Endothelial cell (in vitro differentiated cells): ENCODE measurements around the gene TENM4. TPM values are rescaled to one million over a fixed set of nuclear protein-coding genes. Genes with fewer than 3 reads are reported as not detected.

Source experiments
- DNase-seq: peaks from one replicate; pipeline ENCODE4 v3.0.0; 2021; ENCODE audit warnings: low spot score
- H3K27ac Mint-ChIP-seq: one replicate; pipeline ENCODE4 v1.8.0; 2021; ENCODE audit warnings: mixed read lengths, inconsistent platforms; ENCODE audit not compliant: unreplicated experiment
- H3K27me3 Mint-ChIP-seq: one replicate; pipeline ENCODE4 v1.8.0; 2021; ENCODE audit warnings: mild to moderate bottlenecking, moderate library complexity, mixed read lengths, inconsistent platforms; ENCODE audit not compliant: unreplicated experiment
- H3K36me3 Mint-ChIP-seq: one replicate; pipeline ENCODE4 v1.8.0; 2021; ENCODE audit warnings: mild to moderate bottlenecking, low read depth, mixed read lengths, inconsistent platforms; ENCODE audit not compliant: unreplicated experiment
- H3K4me1 Mint-ChIP-seq: one replicate; pipeline ENCODE4 v1.8.0; 2021; ENCODE audit warnings: mild to moderate bottlenecking, mixed read lengths, inconsistent platforms; ENCODE audit not compliant: unreplicated experiment
- H3K4me3 Mint-ChIP-seq: one replicate; pipeline ENCODE4 v1.8.0; 2021; ENCODE audit warnings: mild to moderate bottlenecking, mixed read lengths, inconsistent platforms; ENCODE audit not compliant: unreplicated experiment
- H3K9me3 Mint-ChIP-seq: one replicate; pipeline ENCODE4 v1.8.0; 2021; ENCODE audit warnings: mixed read lengths, inconsistent platforms; ENCODE audit not compliant: unreplicated experiment
- total RNA-seq: library from RNA; stranded (reverse); fragmentation: NEBNext Ultra II Directional; extraction: Animal tissue kit (Norgen Biotek cat#: 25700); gene quantifications from one replicate; pipeline ENCODE4 v1.2.1, GENCODE V29; 2021; ENCODE audit not compliant: unreplicated experiment
- TF ChIP-seq, protein P1 (sequence below): fragments of 200-600 bp; sonication (generic); IDR thresholded peaks from one replicate; pipeline ENCODE4 v1.5.0; 2021; ENCODE audit warnings: antibody characterized with exemption; ENCODE audit not compliant: unreplicated experiment

The TENM4 gene
- total RNA-seq, 1 donor from 2014 or later = 1.8 TPM

DNA sequence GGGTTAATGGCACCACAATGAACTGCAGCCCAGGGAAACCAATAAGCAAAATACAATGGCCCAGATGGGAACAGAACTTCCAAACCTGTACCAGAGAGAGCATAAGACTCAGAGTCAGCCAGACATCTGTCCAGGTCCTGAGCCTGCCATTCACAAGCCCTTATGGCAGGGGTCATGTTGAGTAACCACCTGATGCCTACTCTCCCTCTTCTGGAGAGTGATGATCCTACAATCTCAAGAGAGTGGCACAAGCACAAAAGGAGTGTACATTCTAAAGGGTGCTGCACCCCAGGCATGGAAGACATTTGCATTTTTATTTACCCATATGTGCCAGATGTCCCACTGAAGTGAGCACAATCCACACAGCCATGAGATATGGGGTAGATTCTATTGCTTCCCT is 10.6 kb downstream of the TENM4 start:
- H3K4me1 Mint-ChIP-seq = no peaks in the 10 kb centered on the region
- no peaks in the 10 kb centered on the region for H3K9me3 Mint-ChIP-seq
- H3K36me3 Mint-ChIP-seq = no peaks in the 10 kb centered on the region
- H3K4me3 Mint-ChIP-seq = no peak overlapping the region
- H3K27ac Mint-ChIP-seq = no peak overlapping the region
- no peaks in the 10 kb centered on the region for H3K27me3 Mint-ChIP-seq
- TF ChIP-seq, protein P1, sequence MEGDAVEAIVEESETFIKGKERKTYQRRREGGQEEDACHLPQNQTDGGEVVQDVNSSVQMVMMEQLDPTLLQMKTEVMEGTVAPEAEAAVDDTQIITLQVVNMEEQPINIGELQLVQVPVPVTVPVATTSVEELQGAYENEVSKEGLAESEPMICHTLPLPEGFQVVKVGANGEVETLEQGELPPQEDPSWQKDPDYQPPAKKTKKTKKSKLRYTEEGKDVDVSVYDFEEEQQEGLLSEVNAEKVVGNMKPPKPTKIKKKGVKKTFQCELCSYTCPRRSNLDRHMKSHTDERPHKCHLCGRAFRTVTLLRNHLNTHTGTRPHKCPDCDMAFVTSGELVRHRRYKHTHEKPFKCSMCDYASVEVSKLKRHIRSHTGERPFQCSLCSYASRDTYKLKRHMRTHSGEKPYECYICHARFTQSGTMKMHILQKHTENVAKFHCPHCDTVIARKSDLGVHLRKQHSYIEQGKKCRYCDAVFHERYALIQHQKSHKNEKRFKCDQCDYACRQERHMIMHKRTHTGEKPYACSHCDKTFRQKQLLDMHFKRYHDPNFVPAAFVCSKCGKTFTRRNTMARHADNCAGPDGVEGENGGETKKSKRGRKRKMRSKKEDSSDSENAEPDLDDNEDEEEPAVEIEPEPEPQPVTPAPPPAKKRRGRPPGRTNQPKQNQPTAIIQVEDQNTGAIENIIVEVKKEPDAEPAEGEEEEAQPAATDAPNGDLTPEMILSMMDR = no peak
- no peak for DNase-seq

DNA sequence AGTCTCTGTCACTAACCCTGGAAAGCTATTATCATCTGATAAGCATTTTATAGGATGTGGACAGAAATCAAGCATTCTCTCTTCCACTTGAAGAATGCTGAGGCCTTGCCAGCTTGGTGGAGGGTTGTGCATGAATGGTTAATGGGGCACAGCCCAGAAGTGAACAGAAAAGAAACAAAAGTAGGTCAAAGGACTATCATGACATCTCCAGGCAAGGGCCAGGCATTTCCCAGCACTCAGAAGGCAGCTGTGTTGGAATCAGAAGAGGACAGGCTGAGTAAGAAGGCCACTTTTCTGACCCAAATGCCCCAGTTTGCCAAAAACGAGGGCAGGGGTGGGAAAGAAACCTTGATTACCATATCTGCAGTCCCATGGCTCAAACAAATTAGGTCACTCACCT is 12.4 kb downstream of the TENM4 start:
- Mint-ChIP-seq H3K27ac (no peak overlapping the region), H3K4me3 (no peak overlapping the region), H3K4me1 (no peaks in the 10 kb centered on the region), H3K27me3 (no peaks in the 10 kb centered on the region), H3K9me3 (no peaks in the 10 kb centered on the region), H3K36me3 (no peaks in the 10 kb centered on the region)
- DNase-seq = no peak
- TF ChIP-seq, protein P1 = no peak

DNA sequence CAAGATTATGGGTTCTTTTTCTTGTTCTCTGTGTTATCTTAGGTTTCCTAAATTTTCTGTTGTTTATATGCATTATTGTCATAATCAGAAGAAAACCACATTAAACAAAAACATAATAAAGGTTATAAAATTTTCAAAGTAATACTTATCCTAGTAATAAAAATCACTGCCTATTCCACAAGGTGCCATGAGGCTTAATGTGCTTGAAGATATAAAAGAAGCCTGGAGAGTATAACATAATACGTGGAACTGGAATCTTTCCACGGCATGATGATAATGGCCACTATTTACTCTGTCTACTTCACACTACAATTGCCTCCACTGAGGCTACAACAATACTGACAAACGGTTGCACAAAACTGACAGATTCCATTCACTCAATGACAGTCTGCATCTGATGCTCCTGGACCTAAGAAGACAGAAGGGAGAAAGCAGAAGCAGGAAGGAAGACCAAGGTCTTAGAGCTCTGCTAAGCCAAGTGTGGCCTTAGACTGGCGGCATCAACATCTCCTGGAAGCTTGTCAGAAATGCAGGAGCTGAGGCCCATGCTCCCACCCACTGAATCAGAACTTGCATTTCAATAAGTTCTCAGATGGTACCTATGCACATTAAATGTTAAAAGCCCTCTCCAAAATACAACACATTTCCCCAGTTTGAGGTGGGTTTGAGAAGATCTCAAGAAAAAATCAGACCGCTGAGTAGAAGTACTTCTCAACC is 13.1 kb downstream of the TENM4 start:
- Mint-ChIP-seq H3K27ac (no peak overlapping the region), H3K9me3 (no peaks in the 10 kb centered on the region), H3K4me3 (no peak overlapping the region), H3K27me3 (no peaks in the 10 kb centered on the region), H3K4me1 (no peaks in the 10 kb centered on the region), H3K36me3 (no peaks in the 10 kb centered on the region)
- no peak for DNase-seq
- TF ChIP-seq, protein P1 = no peak

DNA sequence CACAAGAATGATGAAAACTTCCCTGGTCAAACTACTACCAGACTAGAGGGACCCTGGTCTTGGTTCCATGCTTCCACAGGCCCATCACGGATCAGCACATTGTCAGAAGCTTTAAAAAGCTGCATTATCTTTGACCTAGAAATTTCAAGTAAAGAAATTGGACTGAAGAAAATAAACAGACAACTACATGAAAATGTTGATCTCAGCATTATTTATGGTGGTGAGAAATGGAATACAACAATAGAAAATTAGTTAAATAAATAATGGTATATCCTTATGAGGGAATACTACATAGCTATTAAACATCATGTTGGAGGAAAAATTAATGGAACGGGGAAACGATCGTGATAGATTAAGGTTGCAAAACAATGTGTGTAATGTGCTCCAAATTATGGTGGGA is 13.7 kb downstream of the TENM4 start:
- Mint-ChIP-seq H3K27me3 (no peaks in the 10 kb centered on the region), H3K27ac (no peak overlapping the region), H3K9me3 (no peaks in the 10 kb centered on the region), H3K4me1 (no peaks in the 10 kb centered on the region), H3K36me3 (no peaks in the 10 kb centered on the region), H3K4me3 (no peak overlapping the region)
- TF ChIP-seq, protein P1 = no peak
- DNase-seq = no peak

DNA sequence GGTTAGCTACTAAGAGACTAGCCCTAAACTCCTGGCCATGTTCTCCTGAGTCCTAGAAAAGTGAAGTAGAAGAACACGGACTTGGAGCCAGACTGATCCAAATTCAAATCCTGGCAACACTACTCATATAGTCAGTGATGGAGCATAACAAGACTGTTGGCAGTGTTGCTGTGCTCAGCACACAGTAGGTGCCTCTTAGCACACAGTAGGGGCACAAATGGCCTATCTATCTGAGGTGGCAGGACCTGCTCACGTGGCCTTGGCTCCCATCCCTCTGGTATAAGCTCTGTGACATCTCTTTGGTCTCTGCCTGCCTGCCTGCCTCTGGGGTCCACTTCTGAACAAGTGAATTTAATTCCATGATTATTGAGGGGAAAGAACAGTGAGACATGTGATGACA is 15.4 kb downstream of the TENM4 start:
- Mint-ChIP-seq H3K27me3 (no peaks in the 10 kb centered on the region), H3K4me1 (no peaks in the 10 kb centered on the region), H3K36me3 (no peaks in the 10 kb centered on the region), H3K9me3 (no peaks in the 10 kb centered on the region), H3K4me3 (no peak overlapping the region), H3K27ac (no peak overlapping the region)
- no peak for DNase-seq
- TF ChIP-seq, protein P1 = no peak
